ENCODE results near the gene LAMB3. TPM values are rescaled to one million over a fixed set of nuclear protein-coding genes. Genes with fewer than 3 reads are reported as not detected.

The LAMB3 gene
- total and polyA plus RNA-seq, 10 donors, result 0.43 to 3.4 (median 0.80) TPM

DNA sequence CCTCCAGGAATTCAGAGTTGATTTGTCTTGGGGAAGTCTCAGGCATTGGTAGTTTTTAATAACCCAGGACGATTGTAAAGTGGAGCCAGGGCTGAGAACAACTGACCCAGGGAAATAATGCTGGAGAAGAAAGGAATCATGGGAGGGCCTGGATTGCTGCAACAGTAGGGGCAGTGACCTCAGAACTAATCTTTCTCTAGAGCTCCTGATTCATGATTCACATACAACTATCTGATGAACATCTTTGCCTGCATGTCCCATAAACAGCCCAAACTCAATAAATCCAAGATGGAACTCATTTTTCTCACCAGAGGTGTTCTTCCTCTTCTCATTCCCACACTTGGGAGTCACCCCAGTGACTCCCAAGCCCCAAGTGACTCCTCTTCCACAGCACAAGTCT lies 14.9 kb upstream of the LAMB3 start:
- 73 to 86% (median 84%) methylated on average over 1 of the region's 1 CpG for WGBS, 5 donors
- Histone ChIP-seq H3K4me1 (peaks cover 0 to 7% (median 3%) of the 10 kb centered on the region in 6 donors), H3K9me3 (no peaks in the 10 kb centered on the region), H3K27me3 (replicated peaks in 1 of 7) (peaks cover 0 to 9% (median 0%) of the 10 kb centered on the region in 7 donors), H3K27ac (no peak overlapping the region), H3K4me3 (no peak overlapping the region), H3K36me3 (no peaks in the 10 kb centered on the region)
- TF ChIP-seq POLR2AphosphoS5 (IDR thresholded peaks at IDR 0.05) (no peak), POLR2A (IDR thresholded peaks at IDR 0.05) (no peak)
- DNase-seq, result no peak
- intact Hi-C loops (cut with DNase I; ENCODE audit: low total_unique reads), result no loop called here

GRCh38 chr1:209662879-209663327 lies 10.7 kb upstream of the LAMB3 start:
- Histone ChIP-seq H3K27ac (no peak overlapping the region), H3K9me3 (no peaks in the 10 kb centered on the region), H3K36me3 (no peaks in the 10 kb centered on the region), H3K4me1 (peaks cover 7 to 37% (median 18%) of the 10 kb centered on the region in 6 donors), H3K4me3 (no peak overlapping the region), H3K27me3 (replicated peaks in 1 of 7) (peaks cover 0 to 11% (median 0%) of the 10 kb centered on the region in 7 donors)
- TF ChIP-seq CTCF (IDR thresholded peaks at IDR 0.05 in 8 of 11, conservative IDR thresholded peaks at IDR 0.05 in 3 of 11), result no peak
- no peak for TF ChIP-seq POLR2AphosphoS5 (IDR thresholded peaks at IDR 0.05)
- TF ChIP-seq POLR2A (IDR thresholded peaks at IDR 0.05), result no peak
- DNase-seq, result no peak
- intact Hi-C loops (cut with DNase I; ENCODE audit: low total_unique reads), result no loop called here
- 85 to 95% (median 90%) methylated on average over 3 of the region's 3 CpGs for WGBS, 5 donors

- peak overlapping the region in 2 of 8 donors; percentile 86 for H3K27ac ChIP-seq
- H3K36me3 ChIP-seq, result no peaks in the 10 kb centered on the region
- TF ChIP-seq CTCF (IDR thresholded peaks at IDR 0.05 in 8 of 11, conservative IDR thresholded peaks at IDR 0.05 in 3 of 11) (no peak), POLR2A (IDR thresholded peaks at IDR 0.05) (no peak)
- peaks cover 0 to 29% (median 0%) of the 10 kb centered on the region in 7 donors for H3K27me3 ChIP-seq (replicated peaks in 1 of 7)
- DNase-seq, result no peak
- no peaks in the 10 kb centered on the region for H3K9me3 ChIP-seq
- H3K4me3 ChIP-seq, result peak overlapping the region in 1 of 8 donors; percentile 36
- peaks cover 7 to 42% (median 17%) of the 10 kb centered on the region in 6 donors for H3K4me1 ChIP-seq
- 28 to 60% (median 45%) methylated on average over 1 of the region's 1 CpG for WGBS, 5 donors
- intact Hi-C loops (cut with DNase I; ENCODE audit: low total_unique reads), result no loop called here
Observed at GRCh38 chr1:209661071-209661470, 8.8 kb upstream of the LAMB3 start.

DNA sequence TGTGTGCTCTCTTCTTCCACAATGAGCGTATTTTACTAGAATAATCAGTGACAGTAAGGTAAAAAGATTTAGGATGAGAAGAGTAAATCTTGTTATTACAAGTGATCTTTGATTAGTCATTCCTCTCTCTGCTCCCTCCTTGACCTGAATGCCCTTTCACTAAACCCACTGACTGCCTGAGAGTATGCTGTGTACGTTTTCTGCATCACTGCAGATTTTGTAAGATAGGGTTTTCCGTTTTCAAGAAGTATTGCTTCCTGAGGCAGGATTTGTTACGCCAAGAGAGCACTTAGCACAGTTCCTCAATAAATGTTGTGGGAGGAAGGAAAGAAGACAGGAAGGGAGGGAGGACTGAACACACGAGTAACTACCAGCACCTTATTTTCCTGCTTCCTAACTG lies 7.7 kb upstream of the LAMB3 start:
- intact Hi-C loops (cut with DNase I; ENCODE audit: low total_unique reads), result no loop called here
- DNase-seq, result no peak
- WGBS, 5 donors, result 4 to 9% (median 5%) methylated on average over 5 of the region's 5 CpGs
- H3K4me1 ChIP-seq, result peaks cover 7 to 42% (median 17%) of the 10 kb centered on the region in 6 donors
- H3K36me3 ChIP-seq, result no peaks in the 10 kb centered on the region
- H3K27me3 ChIP-seq (replicated peaks in 1 of 7), result peaks cover 0 to 41% (median 5%) of the 10 kb centered on the region in 7 donors
- no peaks in the 10 kb centered on the region for H3K9me3 ChIP-seq
- peak overlapping the region in 1 of 8 donors; percentile 36 for H3K4me3 ChIP-seq
- TF ChIP-seq POLR2AphosphoS5 (IDR thresholded peaks at IDR 0.05) (peak in 1 of 3 donors; percentile 74), POLR2A (IDR thresholded peaks at IDR 0.05) (no peak), CTCF (IDR thresholded peaks at IDR 0.05 in 8 of 11, conservative IDR thresholded peaks at IDR 0.05 in 3 of 11) (no peak)
- H3K27ac ChIP-seq, result peak overlapping the region in 7 of 8 donors; percentile 57 to 86 (median 84)

Measured in spleen (tissue), 11 donors.